DOHH2 (cell line): ENCODE data around the gene SAMD10.

Experiments
- CTCF ChIP-seq: fragments of 200-600 bp; sonication (generic); IDR thresholded peaks from one replicate; pipeline ENCODE4 v1.5.1; 2014; ENCODE audit warnings: antibody characterized with exemption, mild to moderate bottlenecking, low read depth, low read length; ENCODE audit not compliant: poor library complexity, severe bottlenecking
- EZH2phosphoT487 ChIP-seq: fragments of 200-600 bp; sonication (generic); IDR thresholded peaks from 2 replicates; pipeline ENCODE4 v1.6.1; 2017; ENCODE audit warnings: borderline replicate concordance, mild to moderate bottlenecking, antibody characterized with exemption, low read length, moderate library complexity, mixed read lengths

- TF ChIP-seq CTCF = no peak
- TF ChIP-seq EZH2phosphoT487 = no peak
These were observed 8.6 kb downstream of the SAMD10 start for GRCh38 chr20:63970714-63971431.
